Nephron progenitor cell (in vitro differentiated cells): ENCODE results near the gene ITGA2.
A peak's percentile ranks its signal among the peaks of the same experiment; 100 is the strongest.

Experiments
- DNase-seq: peaks from one replicate; pipeline ENCODE4 v3.0.0; 2021
- H3K27ac Mint-ChIP-seq: 2 replicates; pipeline ENCODE4 v1.8.0; 2021; ENCODE audit warnings: mild to moderate bottlenecking, moderate library complexity, mixed read lengths
- H3K27me3 Mint-ChIP-seq: 2 replicates; pipeline ENCODE4 v1.8.0; 2021; ENCODE audit warnings: mild to moderate bottlenecking, low read depth, mixed read lengths; ENCODE audit not compliant: poor library complexity
- H3K36me3 Mint-ChIP-seq: 2 replicates; pipeline ENCODE4 v1.8.0; 2021; ENCODE audit warnings: low read depth, mixed read lengths
- H3K4me1 Mint-ChIP-seq: 2 replicates; pipeline ENCODE4 v1.8.0; 2021; ENCODE audit warnings: mixed read lengths
- H3K4me3 Mint-ChIP-seq: 2 replicates; pipeline ENCODE4 v1.8.0; 2021; ENCODE audit warnings: mild to moderate bottlenecking, moderate library complexity, mixed read lengths
- H3K9me3 Mint-ChIP-seq: 2 replicates; pipeline ENCODE4 v1.8.0; 2021; ENCODE audit warnings: mild to moderate bottlenecking, moderate library complexity, mixed read lengths
- TF ChIP-seq, protein P1 (sequence below): fragments of 200-600 bp; sonication (generic); IDR thresholded peaks from 2 replicates; pipeline ENCODE4 v1.5.0; 2021; ENCODE audit warnings: antibody characterized with exemption

Gene ITGA2

DNA sequence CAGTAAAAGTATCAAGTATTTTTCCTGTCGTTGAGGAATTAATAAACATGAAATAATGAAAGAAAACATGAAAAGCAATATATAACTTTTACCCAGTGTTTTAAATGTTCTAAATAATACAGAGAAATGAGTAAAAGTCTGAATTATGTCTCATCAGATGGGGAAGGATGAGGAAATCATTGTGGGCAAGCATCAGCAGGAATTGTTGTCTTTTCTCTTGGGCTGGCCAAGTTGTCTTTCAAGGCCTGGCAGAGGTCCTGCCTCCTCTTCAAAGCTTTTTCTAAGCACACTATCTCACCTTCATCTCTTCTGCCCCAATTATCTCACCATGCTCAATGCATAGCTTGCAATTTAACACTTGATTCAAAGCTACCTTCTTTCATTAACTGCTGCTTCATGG is 78.5 kb downstream of the ITGA2 start:
- DNase-seq, result no peak
- H3K27me3 Mint-ChIP-seq, result peaks cover 10% of the 10 kb centered on the region
- TF ChIP-seq, protein P1, sequence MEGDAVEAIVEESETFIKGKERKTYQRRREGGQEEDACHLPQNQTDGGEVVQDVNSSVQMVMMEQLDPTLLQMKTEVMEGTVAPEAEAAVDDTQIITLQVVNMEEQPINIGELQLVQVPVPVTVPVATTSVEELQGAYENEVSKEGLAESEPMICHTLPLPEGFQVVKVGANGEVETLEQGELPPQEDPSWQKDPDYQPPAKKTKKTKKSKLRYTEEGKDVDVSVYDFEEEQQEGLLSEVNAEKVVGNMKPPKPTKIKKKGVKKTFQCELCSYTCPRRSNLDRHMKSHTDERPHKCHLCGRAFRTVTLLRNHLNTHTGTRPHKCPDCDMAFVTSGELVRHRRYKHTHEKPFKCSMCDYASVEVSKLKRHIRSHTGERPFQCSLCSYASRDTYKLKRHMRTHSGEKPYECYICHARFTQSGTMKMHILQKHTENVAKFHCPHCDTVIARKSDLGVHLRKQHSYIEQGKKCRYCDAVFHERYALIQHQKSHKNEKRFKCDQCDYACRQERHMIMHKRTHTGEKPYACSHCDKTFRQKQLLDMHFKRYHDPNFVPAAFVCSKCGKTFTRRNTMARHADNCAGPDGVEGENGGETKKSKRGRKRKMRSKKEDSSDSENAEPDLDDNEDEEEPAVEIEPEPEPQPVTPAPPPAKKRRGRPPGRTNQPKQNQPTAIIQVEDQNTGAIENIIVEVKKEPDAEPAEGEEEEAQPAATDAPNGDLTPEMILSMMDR, result no peak
- no peak overlapping the region for H3K27ac Mint-ChIP-seq
- H3K9me3 Mint-ChIP-seq, result no peaks in the 10 kb centered on the region
- H3K4me3 Mint-ChIP-seq, result no peak overlapping the region
- no peaks in the 10 kb centered on the region for H3K36me3 Mint-ChIP-seq
- H3K4me1 Mint-ChIP-seq, result no peaks in the 10 kb centered on the region

DNA sequence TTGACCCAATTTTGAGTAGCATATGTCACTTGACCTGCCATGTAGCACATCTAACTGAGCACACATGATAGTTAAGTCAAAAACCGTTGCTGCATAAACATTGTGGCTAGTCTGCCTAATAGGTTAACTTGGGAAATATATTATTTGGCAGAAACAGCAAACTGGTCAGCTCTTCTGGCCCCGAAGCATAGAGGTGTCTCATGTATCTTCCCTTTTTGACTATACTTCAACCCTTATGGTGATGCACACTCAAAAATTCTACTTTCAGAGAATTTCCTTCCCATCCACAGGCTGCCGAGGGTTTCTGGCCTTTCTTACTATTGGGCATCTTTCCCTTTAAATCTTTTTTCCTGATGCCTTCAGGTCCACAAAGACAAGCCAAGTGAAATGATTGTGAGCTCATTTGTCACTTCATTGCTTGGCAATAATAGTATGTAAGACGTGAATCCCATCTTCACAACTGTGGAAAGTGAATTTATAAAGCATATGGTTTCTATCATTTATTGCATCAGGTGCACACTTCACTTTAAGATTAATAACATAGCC is 79.2 kb downstream of the ITGA2 start:
- no peak overlapping the region for H3K27ac Mint-ChIP-seq
- peaks cover 10% of the 10 kb centered on the region for H3K27me3 Mint-ChIP-seq
- peaks cover 3% of the 10 kb centered on the region for H3K4me1 Mint-ChIP-seq
- no peak for DNase-seq
- H3K36me3 Mint-ChIP-seq, result no peaks in the 10 kb centered on the region
- H3K9me3 Mint-ChIP-seq, result no peaks in the 10 kb centered on the region
- H3K4me3 Mint-ChIP-seq, result no peak overlapping the region
- TF ChIP-seq, protein P1, result no peak

DNA sequence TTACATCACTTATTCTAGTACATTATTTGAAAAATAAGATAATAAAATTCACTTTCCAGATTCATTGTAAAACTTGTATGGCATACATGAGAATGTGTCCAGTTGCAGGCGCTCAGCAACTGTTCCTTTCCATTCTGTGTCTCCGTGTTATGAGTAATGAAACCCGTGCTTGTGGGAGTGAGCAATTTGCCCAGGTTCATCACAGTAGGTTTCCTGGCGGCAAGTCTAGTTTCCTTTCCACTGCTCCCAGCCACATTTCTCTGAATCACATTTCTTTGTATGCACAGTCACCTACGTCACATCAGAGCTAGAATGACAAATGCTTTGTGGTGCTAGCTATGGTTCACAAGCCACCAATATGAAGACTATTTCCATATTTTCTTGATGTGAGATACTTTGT is 80.5 kb downstream of the ITGA2 start:
- Mint-ChIP-seq H3K27ac (no peak overlapping the region), H3K4me1 (peaks cover 6% of the 10 kb centered on the region), H3K9me3 (no peaks in the 10 kb centered on the region), H3K4me3 (no peak overlapping the region), H3K36me3 (no peaks in the 10 kb centered on the region), H3K27me3 (peaks cover 7% of the 10 kb centered on the region)
- TF ChIP-seq, protein P1, result no peak
- DNase-seq, result no peak

DNA sequence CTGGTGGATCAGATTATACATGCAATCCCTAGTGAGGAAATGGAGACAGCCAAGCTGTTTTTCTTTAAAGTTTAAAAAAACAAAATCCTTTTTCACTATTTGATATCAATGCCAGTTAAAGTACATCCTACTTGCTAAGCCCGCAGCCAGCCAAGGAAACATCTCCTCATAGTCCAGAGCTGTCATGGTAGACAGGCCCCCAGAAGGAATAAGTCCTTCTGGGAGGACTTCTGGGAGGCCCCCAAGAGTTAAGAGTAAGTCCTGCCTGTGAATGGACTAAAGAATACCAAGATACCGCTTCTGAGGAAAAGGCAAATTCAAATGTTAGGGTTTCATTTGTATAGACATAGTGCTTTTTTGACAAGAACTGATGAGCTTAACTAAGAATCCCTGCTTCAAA is 82.1 kb downstream of the ITGA2 start:
- DNase-seq, result no peak
- no peaks in the 10 kb centered on the region for H3K36me3 Mint-ChIP-seq
- H3K4me3 Mint-ChIP-seq, result no peak overlapping the region
- peaks cover 6% of the 10 kb centered on the region for H3K4me1 Mint-ChIP-seq
- H3K9me3 Mint-ChIP-seq, result no peaks in the 10 kb centered on the region
- TF ChIP-seq, protein P1, result no peak
- H3K27ac Mint-ChIP-seq, result no peak overlapping the region
- peaks cover 2% of the 10 kb centered on the region for H3K27me3 Mint-ChIP-seq

DNA sequence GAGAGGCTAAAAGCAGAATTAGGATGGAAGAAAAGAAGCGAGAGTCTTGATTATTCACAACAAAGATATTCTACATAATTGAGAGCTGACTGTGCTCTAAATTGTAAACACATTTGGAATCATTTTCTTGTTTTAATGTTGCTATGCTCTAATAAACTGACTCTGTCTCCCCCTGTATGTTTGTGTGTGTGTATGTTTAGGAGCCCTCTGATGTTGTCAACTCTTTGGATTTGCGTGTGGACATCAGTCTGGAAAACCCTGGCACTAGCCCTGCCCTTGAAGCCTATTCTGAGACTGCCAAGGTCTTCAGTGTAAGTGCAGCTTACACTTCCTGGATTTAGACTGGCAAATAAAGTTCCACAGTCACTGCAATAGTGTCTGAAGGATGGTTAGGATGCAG is 82.6 kb downstream of the ITGA2 start:
- Mint-ChIP-seq H3K4me1 (peaks cover 6% of the 10 kb centered on the region), H3K9me3 (no peaks in the 10 kb centered on the region), H3K27ac (no peak overlapping the region), H3K36me3 (no peaks in the 10 kb centered on the region), H3K4me3 (no peak overlapping the region), H3K27me3 (peaks cover 2% of the 10 kb centered on the region)
- DNase-seq, result no peak
- TF ChIP-seq, protein P1, result no peak

DNA sequence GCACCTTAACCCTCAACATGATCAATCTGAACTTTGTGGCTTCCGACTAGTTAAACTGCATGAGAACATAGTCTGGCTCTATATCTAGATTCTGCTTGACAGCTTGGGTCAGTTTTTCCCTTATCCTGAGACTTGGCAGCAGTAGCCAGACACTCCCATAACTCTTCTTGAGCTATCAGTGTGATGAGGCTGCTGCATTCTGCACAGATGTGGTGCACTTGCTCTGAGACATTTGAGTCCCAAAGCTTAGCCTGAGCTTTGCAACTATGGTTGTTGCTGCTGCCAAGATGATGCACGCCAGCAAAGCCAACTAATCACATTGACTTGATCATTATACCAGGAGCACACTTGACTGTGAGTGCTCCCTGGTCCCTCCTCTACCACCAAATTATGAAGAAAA is 84.2 kb downstream of the ITGA2 start:
- DNase-seq, result peak; percentile 3
- H3K4me3 Mint-ChIP-seq, result no peak overlapping the region
- peaks cover 6% of the 10 kb centered on the region for H3K4me1 Mint-ChIP-seq
- TF ChIP-seq, protein P1, result no peak
- no peaks in the 10 kb centered on the region for H3K36me3 Mint-ChIP-seq
- H3K9me3 Mint-ChIP-seq, result no peaks in the 10 kb centered on the region
- H3K27me3 Mint-ChIP-seq, result peaks cover 5% of the 10 kb centered on the region
- no peak overlapping the region for H3K27ac Mint-ChIP-seq
